HG02763 (cell line): ENCODE results near the gene METTL1.
"Not testable (repeated sequence)": the region's sequence is repeated elsewhere in the genome, so short reads cannot be mapped to it uniquely, and the experiment has no call there.

Experiments
- ATAC-seq: cut with Tn5 transposase; IDR thresholded peaks from one replicate; pipeline ENCODE4 v1.9.1; 2021; ENCODE audit warnings: mild to moderate bottlenecking, moderate library complexity; ENCODE audit not compliant: unreplicated experiment

The METTL1 gene

DNA sequence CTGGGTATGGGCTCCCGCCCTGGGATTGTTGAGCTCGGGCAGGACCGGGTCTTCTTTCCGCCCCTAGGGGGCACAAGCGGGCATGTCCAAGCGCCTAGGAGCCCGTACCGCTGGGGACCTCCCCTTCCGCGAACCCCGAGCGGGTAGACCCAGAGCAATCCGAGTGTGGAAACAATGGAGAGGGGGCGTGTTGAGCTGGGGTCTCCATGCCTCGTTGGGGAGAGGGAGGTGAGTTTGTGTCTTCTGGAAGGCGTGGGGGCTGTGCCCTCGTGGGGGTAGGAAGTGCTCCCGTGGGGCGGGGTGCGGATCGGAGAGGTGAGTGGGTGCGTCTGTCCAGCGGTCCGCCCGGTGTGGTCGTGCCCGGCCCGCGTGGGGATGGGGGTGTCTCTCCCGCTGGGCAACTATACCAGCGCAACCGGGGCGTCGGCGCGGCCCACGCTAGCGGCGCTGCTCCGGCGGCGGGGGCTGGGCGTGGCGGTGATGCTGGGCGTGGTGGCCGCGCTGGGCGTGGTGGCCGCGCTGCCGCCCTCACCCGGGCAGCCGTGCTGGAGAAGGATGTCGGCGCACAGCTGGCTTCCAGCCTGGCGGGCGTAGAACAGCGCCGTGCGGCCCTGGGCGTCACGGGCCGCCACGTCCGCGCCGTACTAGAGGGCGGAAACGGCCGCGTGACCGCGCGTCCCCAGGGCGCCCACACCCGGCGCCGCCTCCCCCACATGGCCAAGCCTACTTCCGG lies 45.6 kb downstream of the METTL1 start:
- ATAC-seq = no peak

- no peak for ATAC-seq
Observed at GRCh38 chr12:57725851-57726150, 46.1 kb downstream of the METTL1 start.

- no peak for ATAC-seq
Observed at GRCh38 chr12:57724936-57725740, 46.8 kb downstream of the METTL1 start.

DNA sequence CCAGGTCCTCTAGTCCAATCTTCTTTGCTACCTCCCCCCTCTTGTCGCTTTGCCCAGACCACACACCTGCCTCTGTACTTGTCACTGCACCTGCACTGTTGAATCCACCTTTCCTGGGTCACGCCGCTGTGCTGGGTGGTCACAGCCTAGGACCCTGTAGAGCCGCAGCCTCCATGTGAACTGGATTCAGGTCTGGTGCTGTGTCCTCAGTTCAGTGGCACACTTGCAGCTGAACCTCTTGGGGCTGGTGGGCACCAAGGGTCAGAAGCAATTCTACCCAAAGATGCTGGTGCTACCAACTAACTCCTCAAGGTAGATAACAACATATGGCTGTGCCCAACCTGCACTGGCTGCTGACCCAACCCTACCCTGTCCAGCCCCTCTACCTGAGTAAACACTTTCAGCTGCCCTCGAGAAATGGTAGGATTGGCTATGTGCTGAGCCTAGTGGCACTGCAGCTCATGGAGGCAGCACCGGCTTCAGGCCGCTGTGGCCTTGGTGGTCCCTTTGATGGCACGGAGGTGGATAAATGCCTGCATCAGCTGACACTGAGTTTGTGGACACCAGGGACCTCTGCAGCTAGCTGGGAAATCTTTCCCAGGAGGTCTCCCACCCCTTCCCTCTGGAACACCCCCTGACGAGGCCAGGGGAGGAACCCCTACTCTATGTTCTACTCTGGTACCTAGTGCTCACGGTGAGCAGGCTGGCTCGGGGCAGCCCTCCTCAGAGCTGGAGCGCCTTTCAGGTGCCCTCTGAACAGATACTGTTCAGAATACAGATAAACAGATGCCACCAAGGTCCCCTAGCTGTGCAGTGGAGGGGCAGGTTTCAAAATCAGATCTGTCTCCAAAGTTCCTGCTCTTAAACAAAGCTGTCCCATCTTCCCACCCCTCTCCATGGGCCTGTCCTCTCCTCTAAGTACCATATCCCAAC lies 47.6 kb downstream of the METTL1 start:
- ATAC-seq = no peak

DNA sequence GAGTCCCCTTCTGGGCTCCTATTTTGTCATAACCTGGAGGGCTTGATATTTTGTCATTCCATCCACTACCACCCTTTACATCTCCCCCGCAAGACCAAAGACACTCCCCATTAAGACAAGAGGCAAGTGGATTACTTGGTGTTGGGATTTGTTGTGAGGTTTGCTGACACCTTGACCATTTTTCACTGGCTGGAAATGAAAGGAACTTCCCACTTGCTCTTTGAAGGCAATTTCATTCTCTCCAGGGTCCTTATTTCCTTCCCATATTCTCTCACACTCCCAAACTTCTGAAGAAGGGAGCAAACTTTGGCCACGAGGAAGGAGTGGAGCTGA lies 48.3 kb downstream of the METTL1 start:
- ATAC-seq = no peak

DNA sequence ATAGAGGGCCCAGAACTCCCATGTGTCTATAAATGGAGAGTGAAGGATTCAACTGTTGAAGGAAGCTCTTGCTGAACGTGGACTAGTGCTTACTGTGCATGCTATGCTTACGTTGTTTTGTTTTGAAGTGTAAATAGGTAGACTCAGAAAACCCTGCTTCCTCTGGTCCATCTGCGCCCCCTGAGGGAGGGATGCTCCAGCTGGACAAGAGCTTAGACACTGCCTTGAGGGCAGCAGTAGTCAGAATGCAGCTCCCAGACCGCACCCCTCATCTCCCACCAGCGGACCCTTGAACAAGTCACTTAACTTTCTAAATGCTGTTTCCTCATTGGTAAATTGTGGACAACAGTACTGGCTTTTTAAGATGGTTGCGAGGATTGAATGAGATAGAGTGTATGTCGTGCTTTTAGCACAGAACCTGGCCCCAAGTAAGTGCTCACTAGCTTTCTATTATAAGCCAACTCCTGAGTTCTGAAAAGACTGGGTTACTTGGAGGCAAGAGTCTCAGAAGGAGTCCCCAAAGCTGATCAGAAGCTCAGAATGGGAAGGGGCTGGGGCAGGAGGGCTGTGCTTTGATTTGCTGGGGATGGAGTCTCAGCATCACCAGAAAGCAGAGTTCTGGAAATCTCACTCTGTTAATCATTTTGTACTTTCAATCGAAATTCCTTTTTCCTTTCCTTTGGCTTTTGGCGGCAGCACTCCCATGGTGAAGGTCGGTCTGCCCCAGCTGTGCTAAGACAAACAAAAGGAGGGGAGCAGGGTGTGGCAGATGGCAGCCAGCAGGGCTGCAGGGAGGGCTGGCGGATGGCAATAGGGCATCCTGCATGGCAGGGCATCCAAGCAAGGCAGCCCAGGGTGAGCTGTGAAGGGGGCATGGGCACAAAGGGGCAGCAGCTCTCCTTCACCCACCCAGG lies 48.9 kb downstream of the METTL1 start:
- ATAC-seq = no peak

DNA sequence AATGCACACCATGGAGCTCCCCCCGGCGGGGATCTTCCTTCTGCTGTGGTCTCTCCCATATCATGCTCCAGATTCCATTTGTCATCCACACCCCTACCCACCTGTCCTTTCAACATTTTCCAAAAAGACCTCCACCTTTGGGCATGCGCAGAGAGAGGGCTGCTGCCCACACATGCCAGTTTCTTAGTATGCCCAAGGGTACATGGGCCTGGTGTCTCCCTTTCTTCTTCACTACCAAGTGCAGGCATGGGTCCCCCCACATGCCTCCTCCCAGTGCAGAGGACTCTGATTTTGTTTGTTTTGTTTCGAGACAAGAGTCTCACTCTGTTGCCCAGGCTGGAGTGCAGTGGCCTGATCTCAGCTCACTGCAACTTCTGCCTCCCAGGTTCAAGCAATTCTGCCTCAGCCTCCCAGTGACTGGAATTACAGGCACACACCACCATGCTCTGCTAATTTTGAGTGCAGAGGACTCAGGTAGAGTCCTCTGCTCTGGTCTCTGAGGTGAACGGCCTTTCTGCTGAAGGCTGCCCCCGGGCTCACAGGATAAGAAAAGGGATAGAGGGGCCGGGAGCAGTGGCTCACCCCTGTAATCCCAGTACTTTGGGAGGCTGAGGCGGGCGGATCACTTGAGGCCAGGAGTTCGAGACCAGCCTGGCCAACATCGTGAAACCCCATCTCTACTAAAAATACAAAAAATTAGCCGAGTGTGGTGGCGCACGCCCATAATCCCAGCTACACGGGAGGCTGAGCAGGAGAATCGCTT lies 49.9 kb downstream of the METTL1 start:
- not testable (repeated sequence) for ATAC-seq

DNA sequence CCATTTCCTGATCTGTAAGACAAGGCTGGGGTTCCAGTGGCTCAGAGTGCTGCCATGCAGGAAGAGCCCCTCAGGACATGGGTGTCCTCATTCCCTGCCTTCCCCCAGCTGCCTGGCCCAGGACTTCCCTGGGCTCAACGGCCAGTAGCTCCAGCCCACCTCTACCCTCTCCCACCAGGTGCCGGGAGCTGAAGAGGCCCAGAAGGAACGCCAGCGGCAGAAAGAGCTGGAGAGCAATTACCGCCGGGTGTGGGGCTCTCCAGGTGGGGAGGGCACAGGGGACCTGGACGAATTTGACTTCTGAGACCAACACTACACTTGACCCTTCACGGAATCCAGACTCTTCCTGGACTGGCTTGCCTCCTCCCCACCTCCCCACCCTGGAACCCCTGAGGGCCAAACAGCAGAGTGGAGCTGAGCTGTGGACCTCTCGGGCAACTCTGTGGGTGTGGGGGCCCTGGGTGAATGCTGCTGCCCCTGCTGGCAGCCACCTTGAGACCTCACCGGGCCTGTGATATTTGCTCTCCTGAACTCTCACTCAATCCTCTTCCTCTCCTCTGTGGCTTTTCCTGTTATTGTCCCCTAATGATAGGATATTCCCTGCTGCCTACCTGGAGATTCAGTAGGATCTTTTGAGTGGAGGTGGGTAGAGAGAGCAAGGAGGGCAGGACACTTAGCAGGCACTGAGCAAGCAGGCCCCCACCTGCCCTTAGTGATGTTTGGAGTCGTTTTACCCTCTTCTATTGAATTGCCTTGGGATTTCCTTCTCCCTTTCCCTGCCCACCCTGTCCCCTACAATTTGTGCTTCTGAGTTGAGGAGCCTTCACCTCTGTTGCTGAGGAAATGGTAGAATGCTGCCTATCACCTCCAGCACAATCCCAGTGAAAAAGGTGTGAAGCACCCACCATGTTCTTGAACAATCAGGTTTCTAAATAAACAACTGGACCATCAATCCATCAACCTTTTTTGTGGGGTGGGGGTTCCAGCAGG lies 51.0 kb downstream of the METTL1 start:
- ATAC-seq = no peak

- ATAC-seq = no peak
Observed at GRCh38 chr12:57719777-57720605, 51.9 kb downstream of the METTL1 start.

DNA sequence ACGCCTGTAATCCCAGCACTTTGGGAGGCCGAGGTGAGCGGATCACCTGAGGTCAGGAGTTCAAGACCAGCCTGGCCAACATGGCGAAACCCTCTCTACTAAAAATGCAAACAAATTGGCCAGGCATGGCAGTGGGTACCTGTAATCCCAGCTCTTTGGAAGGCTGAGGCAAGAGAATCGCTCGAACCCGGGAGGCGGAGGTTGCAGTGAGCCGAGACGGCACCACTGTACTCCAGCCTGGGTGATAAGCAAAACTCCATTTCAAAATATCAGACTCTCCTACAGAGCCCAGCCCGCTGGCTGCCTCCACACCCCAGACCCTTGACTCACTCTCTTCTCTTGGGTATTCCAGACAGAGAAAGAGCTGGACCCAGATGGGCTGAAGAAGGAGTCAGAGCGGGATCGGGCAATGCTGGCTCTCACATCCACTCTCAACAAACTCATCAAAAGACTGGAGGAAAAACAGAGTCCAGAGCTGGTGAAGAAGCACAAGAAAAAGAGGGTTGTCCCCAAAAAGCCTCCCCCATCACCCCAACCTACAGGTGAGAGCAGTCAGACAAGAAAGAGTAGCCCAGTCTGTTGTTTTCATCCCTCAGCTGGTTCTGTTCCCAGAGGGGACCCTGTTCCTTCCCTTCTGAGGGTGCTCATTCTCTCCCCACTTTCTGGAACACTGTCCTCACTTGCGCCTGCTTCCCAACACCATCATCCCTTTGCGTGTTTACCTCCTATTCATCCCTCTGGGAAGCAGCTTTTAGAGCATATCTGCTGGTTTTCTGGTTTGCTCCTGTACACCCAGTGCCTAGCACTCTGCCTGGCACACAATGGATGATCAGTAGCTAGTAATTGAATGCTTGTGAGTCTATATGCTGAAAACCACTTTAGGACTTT lies 53.0 kb downstream of the METTL1 start:
- ATAC-seq = no peak
